Measurements from ENCODE around the gene MSI2.

DNA sequence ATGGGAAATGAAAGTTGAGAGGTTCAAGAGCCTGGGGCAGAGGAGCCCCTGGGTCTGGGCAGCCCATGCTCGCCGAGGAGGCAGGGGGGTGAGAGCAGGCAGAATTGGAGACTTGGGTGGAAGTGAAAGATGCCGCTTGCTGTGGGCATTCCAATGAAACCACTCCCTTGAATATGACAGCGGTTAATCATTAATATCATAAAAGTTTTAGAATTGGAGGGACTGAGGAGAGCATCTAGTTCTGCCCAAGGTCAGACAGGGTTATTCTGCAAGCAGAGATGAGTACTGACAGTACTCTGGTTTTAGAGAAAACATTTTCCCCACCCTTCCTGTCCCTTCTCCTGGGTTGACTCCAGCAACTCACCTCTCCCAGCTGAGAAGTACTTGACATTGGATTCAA lies 180.2 kb downstream of the MSI2 start:
- no peak for TF ChIP-seq POLR2A (IDR thresholded peaks at IDR 0.05)
- TF ChIP-seq, protein P1, sequence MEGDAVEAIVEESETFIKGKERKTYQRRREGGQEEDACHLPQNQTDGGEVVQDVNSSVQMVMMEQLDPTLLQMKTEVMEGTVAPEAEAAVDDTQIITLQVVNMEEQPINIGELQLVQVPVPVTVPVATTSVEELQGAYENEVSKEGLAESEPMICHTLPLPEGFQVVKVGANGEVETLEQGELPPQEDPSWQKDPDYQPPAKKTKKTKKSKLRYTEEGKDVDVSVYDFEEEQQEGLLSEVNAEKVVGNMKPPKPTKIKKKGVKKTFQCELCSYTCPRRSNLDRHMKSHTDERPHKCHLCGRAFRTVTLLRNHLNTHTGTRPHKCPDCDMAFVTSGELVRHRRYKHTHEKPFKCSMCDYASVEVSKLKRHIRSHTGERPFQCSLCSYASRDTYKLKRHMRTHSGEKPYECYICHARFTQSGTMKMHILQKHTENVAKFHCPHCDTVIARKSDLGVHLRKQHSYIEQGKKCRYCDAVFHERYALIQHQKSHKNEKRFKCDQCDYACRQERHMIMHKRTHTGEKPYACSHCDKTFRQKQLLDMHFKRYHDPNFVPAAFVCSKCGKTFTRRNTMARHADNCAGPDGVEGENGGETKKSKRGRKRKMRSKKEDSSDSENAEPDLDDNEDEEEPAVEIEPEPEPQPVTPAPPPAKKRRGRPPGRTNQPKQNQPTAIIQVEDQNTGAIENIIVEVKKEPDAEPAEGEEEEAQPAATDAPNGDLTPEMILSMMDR (IDR thresholded peaks at IDR 0.05) = no peak

Measured in thyroid gland (tissue), 4 donors.